SK-N-SH treated with all-trans-retinoic acid at 6 μM for 48 hours (cell line): Measurements from ENCODE around the gene ADGRG6.

Experiments used
- ATAC-seq: fragments of 200-7000 bp; cut with Tn5 transposase; 3 replicates; pipeline ENCODE4 v1.9.1; 2020; ENCODE audit warnings: mild to moderate bottlenecking, moderate library complexity
- ARNTL ChIP-seq: fragments of 450-650 bp; formaldehyde crosslinking; IDR thresholded peaks from 2 replicates; pipeline ENCODE4 v1.5.0; 2020; ENCODE audit warnings: low read depth, mild to moderate bottlenecking, moderate library complexity, borderline replicate concordance
- CSDC2 ChIP-seq: fragments of 250-450 bp; sonication (Bioruptor Pico); IDR thresholded peaks from 2 replicates; pipeline ENCODE4 v1.5.0; 2020; ENCODE audit warnings: mild to moderate bottlenecking, moderate library complexity
- CSRNP3 ChIP-seq: fragments of 250-450 bp; sonication (Bioruptor Pico); IDR thresholded peaks from 2 replicates; pipeline ENCODE4 v1.5.1; 2021; ENCODE audit warnings: mild to moderate bottlenecking, moderate library complexity
- GLIS3 ChIP-seq: fragments of 250-450 bp; sonication (Bioruptor Pico); IDR thresholded peaks from 2 replicates; pipeline ENCODE4 v1.5.0; 2020; ENCODE audit warnings: mild to moderate bottlenecking, moderate library complexity
- ISL1 ChIP-seq: fragments of 250-450 bp; sonication (Bioruptor Pico); IDR thresholded peaks from 2 replicates; pipeline ENCODE4 v2.1.2; 2022; ENCODE audit warnings: mild to moderate bottlenecking, moderate library complexity
- OSR1 ChIP-seq: fragments of 250-450 bp; sonication (Bioruptor Pico); IDR thresholded peaks from 2 replicates; pipeline ENCODE4 v1.8.0; 2022; ENCODE audit warnings: moderate library complexity, mild to moderate bottlenecking, inconsistent platforms
- PATZ1 ChIP-seq: fragments of 250-450 bp; sonication (Bioruptor Pico); IDR thresholded peaks from 2 replicates; pipeline ENCODE4 v1.8.0; 2020; ENCODE audit warnings: mild to moderate bottlenecking, moderate library complexity, borderline replicate concordance
- POU6F1 ChIP-seq: fragments of 250-450 bp; sonication (Bioruptor Pico); IDR thresholded peaks from 2 replicates; pipeline ENCODE4 v1.8.0; 2021; ENCODE audit warnings: low read depth, mild to moderate bottlenecking, moderate library complexity, borderline replicate concordance
- PPARA ChIP-seq: fragments of 250-450 bp; sonication (Bioruptor Pico); IDR thresholded peaks from 2 replicates; pipeline ENCODE4 v1.5.0; 2020; ENCODE audit warnings: mild to moderate bottlenecking, borderline replicate concordance
- RARB ChIP-seq: fragments of 250-450 bp; sonication (Bioruptor Pico); IDR thresholded peaks from 2 replicates; pipeline ENCODE4 v1.8.0; 2021; ENCODE audit warnings: mild to moderate bottlenecking, moderate library complexity
- SNAI2 ChIP-seq: fragments of 250-450 bp; sonication (Bioruptor Pico); IDR thresholded peaks from 2 replicates; pipeline ENCODE4 v1.5.0; 2020; ENCODE audit warnings: mild to moderate bottlenecking, moderate library complexity
- TCF4 ChIP-seq: fragments of 250-450 bp; sonication (Bioruptor Pico); IDR thresholded peaks from 2 replicates; pipeline ENCODE4 v1.8.0; 2021; ENCODE audit warnings: mild to moderate bottlenecking, moderate library complexity, borderline replicate concordance
- TOX ChIP-seq: fragments of 250-450 bp; sonication (Bioruptor Pico); IDR thresholded peaks from 2 replicates; pipeline ENCODE4 v1.8.0; 2021; ENCODE audit warnings: mild to moderate bottlenecking, moderate library complexity, borderline replicate concordance
- ZC3H10 ChIP-seq: fragments of 250-450 bp; sonication (Bioruptor Pico); IDR thresholded peaks from 2 replicates; pipeline ENCODE4 v1.5.1; 2021; ENCODE audit warnings: mild to moderate bottlenecking, moderate library complexity
- ZFP3 ChIP-seq: fragments of 250-450 bp; sonication (Bioruptor Pico); IDR thresholded peaks from 2 replicates; pipeline ENCODE4 v1.5.0; 2020; ENCODE audit warnings: mild to moderate bottlenecking, moderate library complexity
- ZFP30 ChIP-seq: fragments of 450-650 bp; formaldehyde crosslinking; IDR thresholded peaks from 2 replicates; pipeline ENCODE4 v1.5.0; 2022; ENCODE audit warnings: mild to moderate bottlenecking, moderate library complexity
- ZNF565 ChIP-seq: fragments of 450-650 bp; formaldehyde crosslinking; conservative IDR thresholded peaks from 2 replicates; pipeline ENCODE4 v1.5.0; 2020; ENCODE audit warnings: low read depth, mild to moderate bottlenecking, moderate library complexity
- ZNF70 ChIP-seq: fragments of 450-650 bp; formaldehyde crosslinking; IDR thresholded peaks from 2 replicates; pipeline ENCODE4 v1.5.0; 2020; ENCODE audit warnings: mild to moderate bottlenecking, moderate library complexity
- ZNF8 ChIP-seq: fragments of 450-650 bp; formaldehyde crosslinking; IDR thresholded peaks from 2 replicates; pipeline ENCODE4 v1.5.0; 2020; ENCODE audit warnings: mild to moderate bottlenecking, moderate library complexity
- TF ChIP-seq, protein P1 (sequence below): fragments of 250-450 bp; sonication (Bioruptor Pico); IDR thresholded peaks from 2 replicates; pipeline ENCODE4 v1.5.1; 2020; ENCODE audit warnings: low read depth, mild to moderate bottlenecking, moderate library complexity
- TF ChIP-seq, protein P2 (sequence below): fragments of 250-450 bp; sonication (Bioruptor Pico); IDR thresholded peaks from 2 replicates; pipeline ENCODE4 v1.5.0; 2020; ENCODE audit warnings: mild to moderate bottlenecking, moderate library complexity

The ADGRG6 gene

GRCh38 chr6:142356884-142357225 is 55.0 kb downstream of the ADGRG6 start:
- ATAC-seq, result no peak
- no peak for TF ChIP-seq PPARA
- TF ChIP-seq POU6F1 (CRISPR knock-in tag), result no peak
- no peak for TF ChIP-seq ZFP3 (CRISPR knock-in tag)
- no peak for TF ChIP-seq ZFP30 (CRISPR knock-in tag)
- no peak for TF ChIP-seq CSDC2
- TF ChIP-seq GLIS3 (CRISPR knock-in tag), result no peak
- TF ChIP-seq TCF4, result no peak
- no peak for TF ChIP-seq OSR1 (CRISPR knock-in tag)
- no peak for TF ChIP-seq SNAI2 (CRISPR knock-in tag)
- TF ChIP-seq TOX (CRISPR knock-in tag), result no peak
- TF ChIP-seq, protein P1, sequence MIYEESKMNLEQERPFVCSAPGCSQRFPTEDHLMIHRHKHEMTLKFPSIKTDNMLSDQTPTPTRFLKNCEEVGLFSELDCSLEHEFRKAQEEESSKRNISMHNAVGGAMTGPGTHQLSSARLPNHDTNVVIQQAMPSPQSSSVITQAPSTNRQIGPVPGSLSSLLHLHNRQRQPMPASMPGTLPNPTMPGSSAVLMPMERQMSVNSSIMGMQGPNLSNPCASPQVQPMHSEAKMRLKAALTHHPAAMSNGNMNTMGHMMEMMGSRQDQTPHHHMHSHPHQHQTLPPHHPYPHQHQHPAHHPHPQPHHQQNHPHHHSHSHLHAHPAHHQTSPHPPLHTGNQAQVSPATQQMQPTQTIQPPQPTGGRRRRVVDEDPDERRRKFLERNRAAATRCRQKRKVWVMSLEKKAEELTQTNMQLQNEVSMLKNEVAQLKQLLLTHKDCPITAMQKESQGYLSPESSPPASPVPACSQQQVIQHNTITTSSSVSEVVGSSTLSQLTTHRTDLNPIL (CRISPR knock-in tag), result no peak
- TF ChIP-seq, protein P2, sequence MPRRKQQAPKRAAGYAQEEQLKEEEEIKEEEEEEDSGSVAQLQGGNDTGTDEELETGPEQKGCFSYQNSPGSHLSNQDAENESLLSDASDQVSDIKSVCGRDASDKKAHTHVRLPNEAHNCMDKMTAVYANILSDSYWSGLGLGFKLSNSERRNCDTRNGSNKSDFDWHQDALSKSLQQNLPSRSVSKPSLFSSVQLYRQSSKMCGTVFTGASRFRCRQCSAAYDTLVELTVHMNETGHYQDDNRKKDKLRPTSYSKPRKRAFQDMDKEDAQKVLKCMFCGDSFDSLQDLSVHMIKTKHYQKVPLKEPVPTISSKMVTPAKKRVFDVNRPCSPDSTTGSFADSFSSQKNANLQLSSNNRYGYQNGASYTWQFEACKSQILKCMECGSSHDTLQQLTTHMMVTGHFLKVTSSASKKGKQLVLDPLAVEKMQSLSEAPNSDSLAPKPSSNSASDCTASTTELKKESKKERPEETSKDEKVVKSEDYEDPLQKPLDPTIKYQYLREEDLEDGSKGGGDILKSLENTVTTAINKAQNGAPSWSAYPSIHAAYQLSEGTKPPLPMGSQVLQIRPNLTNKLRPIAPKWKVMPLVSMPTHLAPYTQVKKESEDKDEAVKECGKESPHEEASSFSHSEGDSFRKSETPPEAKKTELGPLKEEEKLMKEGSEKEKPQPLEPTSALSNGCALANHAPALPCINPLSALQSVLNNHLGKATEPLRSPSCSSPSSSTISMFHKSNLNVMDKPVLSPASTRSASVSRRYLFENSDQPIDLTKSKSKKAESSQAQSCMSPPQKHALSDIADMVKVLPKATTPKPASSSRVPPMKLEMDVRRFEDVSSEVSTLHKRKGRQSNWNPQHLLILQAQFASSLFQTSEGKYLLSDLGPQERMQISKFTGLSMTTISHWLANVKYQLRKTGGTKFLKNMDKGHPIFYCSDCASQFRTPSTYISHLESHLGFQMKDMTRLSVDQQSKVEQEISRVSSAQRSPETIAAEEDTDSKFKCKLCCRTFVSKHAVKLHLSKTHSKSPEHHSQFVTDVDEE (CRISPR knock-in tag), result no peak
- no peak for TF ChIP-seq ZC3H10
- no peak for TF ChIP-seq RARB (CRISPR knock-in tag)

DNA sequence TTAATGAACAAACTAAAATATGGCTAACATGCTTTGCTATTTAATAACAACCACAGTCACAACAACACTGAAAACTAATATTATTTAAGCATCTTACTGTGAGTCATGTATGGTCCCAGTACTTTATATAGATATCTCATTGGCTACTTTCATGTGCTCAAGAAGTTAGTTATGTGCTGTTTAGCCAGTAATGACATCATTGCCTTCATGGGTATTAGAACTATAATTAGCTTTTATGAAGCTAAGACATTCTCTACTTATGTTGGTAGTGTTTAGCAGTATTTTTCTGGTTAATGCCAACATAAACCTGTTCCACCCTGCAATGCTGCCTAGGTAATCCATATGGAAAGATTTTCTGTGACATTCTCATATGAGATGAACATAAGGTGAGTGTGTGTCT is 56.1 kb downstream of the ADGRG6 start:
- TF ChIP-seq TCF4, result no peak
- no peak for TF ChIP-seq PPARA
- TF ChIP-seq, protein P2 (CRISPR knock-in tag), result no peak
- TF ChIP-seq GLIS3 (CRISPR knock-in tag), result no peak
- TF ChIP-seq ZNF565 (CRISPR knock-in tag), result no peak
- no peak for TF ChIP-seq ISL1 (CRISPR knock-in tag)
- no peak for TF ChIP-seq CSDC2
- no peak for TF ChIP-seq ZNF70 (CRISPR knock-in tag)
- TF ChIP-seq ARNTL (CRISPR knock-in tag), result no peak
- no peak for TF ChIP-seq POU6F1 (CRISPR knock-in tag)
- no peak for TF ChIP-seq OSR1 (CRISPR knock-in tag)
- no peak for TF ChIP-seq CSRNP3 (CRISPR knock-in tag)
- no peak for TF ChIP-seq PATZ1 (CRISPR knock-in tag)
- no peak for TF ChIP-seq ZFP30 (CRISPR knock-in tag)
- no peak for TF ChIP-seq ZNF8 (CRISPR knock-in tag)
- no peak for TF ChIP-seq ZFP3 (CRISPR knock-in tag)
- no peak for ATAC-seq
